G401 (cell line): ENCODE data around the gene TMEM121. TPM values are rescaled to one million over a fixed set of nuclear protein-coding genes. Genes with fewer than 3 reads are reported as not detected.
"Not testable (repeated sequence)": the region's sequence is repeated elsewhere in the genome, so short reads cannot be mapped to it uniquely, and the experiment has no call there.

Source experiments
- DNase-seq: peaks from one replicate; pipeline ENCODE4 v3.0.0-alpha.2; 2015; ENCODE audit warnings: low spot score
- in situ Hi-C: cut with HindIII; loops from 2 replicates; pipeline ENCODE4 v1.10.0; 2016; ENCODE audit warnings: low sequenced_read_pairs, mixed read lengths
- total RNA-seq: library from RNA; depleted of rRNA; stranded (reverse); fragments of >200 nt; shearing (Covaris generic); gene quantifications from 2 replicates; pipeline ENCODE4 v1.2.3, GENCODE V29; 2014

The TMEM121 gene
- total RNA-seq, 1 experiment from 2014 or later = 23.8 TPM

GRCh38 chr14:105536051-105536450 is 9.7 kb downstream of the TMEM121 start:
- in situ Hi-C loops = no loop called here
- no peak for DNase-seq

DNA sequence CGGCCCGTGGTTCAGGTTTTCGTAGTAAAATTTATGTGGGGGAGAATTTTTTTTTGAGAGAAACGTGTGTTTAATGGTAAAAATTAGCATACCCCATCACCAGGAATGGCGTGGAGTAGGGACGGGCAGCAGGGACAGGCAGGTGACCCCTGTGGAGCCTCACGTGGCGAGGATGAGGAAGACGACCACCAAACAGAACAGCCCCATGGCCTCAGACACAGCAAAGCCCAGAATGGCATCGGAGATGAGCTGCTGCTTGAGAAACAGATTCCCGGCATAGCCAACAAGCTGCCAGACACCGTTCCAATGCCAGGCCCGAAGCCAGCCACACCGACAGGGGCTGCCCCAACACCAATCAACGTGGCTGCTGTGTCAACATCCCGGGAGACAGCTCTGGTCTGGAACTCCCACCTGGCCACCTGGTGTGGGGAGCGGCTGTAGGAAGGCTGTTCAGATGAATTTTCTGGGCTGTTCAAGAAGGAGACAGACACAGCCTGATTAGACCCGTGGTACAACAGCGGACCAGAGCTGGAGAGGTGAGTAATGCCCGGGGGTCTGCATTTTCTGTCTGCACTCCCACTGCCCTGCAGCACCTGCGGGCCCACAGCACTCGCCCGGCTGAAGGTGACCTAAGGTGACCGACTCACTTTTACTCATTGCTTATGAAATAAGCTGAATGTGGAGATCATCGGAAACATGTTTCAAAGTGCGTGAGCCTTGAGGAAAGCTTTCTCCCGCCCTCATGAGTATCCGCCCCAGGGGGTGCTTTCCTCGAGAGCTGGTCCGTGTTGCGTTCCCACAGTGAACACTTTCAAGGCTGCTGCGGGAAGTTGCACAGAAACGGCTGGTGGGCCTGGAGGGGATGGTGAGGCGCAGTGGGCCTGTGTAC is 10.6 kb downstream of the TMEM121 start:
- in situ Hi-C loops = no loop called here
- DNase-seq = no peak

DNA sequence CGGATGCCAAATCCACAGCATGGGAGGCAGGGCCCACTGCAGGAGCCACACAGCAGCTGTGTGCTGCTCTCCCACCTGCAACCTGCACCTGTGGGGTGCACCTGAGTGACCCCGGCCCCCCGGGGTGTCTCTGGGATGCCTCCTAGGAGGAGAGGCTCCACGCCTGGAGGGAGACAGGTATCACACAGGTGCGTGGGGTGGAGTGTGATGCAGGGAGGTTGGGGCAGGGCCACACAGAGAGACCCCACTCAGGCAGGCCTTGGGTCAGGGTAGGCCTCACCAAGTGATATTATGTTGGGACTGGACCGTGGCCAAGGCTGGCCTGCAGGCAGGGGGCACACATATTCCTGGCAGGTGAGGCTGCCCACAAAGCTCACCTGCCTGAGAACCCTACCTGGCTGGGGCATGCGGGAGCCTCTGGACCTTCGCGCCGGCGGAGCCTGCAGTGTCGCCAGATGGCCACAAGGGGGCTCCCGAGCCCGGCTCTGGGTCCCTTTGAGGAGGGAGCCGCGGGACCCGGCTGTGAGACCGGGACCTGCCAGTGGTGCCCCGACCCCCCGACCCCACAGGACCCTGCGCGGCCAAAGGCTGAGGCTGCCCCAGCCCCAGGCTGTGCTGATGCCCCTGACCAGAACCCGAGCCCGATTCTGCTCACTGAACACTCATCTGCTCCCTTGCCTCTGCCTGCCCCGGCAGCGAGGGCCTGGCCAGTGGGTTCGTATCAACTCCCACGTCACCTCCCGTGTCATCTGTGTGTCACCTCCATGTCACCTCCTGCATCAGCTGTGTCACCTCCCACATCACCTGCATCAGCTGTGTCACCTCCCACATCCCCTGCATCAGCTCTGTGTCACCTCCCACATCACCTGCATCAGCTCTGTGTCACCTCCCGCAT is 11.4 kb downstream of the TMEM121 start:
- in situ Hi-C loops = no loop called here
- DNase-seq = peak; percentile 22

GRCh38 chr14:105538481-105539049 is 12.2 kb downstream of the TMEM121 start:
- in situ Hi-C loops = no loop called here
- DNase-seq = no peak

DNA sequence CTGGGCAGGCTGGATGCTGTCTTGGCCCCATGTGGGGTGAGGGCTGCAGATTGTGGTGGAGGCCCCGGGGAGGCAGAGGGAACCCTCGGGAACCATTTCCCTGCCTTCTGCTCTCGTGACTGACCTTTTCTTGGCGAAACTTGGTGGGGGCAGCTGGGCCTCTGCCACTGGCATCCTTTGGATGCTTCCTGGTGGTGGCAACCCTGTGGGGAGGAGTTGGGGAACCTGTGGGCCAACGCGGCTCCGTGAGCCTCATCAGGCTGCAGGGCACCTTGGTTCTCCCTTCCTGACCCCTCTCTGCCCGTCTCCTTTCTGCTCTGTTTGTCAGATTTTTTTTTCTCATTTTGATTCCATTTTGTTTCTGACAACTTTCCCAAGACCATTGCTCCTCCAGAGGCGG is 14.4 kb downstream of the TMEM121 start:
- DNase-seq = no peak
- in situ Hi-C loops = no loop called here

DNA sequence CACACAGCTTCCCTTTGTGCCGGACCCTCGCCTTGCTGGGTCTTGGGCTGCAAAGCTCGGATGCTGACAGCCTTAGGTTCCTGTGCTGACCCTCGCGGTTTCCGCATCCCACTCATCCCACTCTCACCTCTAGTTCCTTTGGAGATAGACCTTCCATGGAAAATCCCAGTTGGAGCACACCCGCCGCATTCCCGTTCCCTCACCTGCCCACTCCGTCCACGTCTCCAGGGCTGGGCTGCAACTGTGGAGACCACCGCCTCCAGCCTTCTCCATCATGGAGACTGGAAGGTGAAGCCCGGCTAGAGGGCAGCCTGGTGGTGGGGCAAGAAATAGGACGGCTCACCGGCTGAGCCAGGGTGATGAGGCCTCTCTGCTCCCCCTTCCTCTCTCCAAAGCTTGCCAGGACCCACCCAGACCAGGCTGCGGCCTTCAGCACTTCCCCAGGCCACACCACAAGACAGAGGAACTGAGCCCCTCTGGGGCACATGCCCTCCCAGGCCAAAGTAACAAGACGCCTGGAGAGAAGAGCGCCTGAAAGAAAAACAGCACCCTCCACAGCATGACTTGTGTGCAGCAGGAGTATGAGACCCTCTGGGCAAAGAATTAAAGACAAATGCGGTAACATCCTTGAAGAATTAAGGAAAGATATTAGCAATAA is 15.0 kb downstream of the TMEM121 start:
- in situ Hi-C loops = no loop called here
- DNase-seq = no peak

DNA sequence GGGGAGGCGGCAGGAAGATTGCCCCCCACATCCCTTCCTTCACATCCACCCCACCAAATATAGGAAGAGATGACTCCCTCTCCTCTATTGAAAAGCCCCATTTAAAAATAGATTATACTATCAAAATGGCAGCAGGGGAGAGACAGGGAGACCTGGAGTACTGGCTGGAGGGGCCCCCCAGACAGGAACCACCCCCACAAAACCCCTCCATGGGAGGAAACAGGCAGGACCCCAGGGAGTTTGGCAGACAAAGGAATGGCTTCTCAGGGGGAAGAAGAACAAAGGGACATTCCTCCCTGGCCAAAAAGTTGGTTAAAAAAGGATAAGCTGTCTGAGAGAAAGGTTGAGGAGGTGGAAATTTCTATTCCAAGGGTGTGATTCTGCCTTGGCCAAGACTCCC is 19.3 kb downstream of the TMEM121 start:
- in situ Hi-C loops, DNase-seq: not testable (repeated sequence)

DNA sequence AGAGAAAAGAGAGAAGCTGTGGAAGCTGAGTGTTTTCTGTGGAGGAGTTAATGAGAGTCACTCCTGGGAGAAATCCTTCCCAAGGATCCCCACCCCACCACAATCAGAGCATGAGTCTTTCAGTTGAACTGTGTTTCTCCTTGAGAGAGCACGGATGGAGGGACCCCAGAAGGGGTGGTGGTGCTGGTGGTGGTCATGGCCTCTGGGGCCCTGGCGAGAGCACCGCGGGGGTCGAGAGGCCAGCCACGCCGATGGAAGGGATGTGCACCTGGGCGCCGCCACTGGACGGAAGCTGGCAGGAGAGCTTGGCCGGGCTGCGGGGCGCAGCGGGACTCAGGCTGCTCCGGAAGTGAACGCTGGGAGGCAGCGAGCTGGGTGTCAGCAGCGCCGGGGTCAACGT is 20.0 kb downstream of the TMEM121 start:
- DNase-seq, in situ Hi-C loops: not testable (repeated sequence)

DNA sequence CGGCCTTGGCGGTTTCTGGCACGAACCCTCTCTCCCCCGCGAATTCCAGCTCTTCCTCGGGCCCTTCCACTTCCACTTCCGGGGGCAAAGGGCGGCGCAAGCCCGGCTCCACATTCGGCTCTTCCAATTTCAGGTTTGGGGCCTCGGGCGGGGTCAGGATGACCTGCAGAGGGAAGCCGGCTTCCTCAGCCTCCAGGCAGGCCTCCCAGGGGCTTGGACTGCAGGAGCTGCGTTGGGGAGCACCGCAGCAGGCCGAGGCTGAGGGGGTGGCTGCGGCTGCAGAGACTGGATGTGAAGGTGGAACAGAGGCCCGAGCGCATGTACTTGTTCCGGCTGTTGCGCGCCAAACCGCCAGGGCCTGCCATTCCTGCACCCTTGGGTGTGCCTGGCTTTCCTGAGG is 20.7 kb downstream of the TMEM121 start:
- in situ Hi-C loops, DNase-seq: not testable (repeated sequence)

GRCh38 chr14:105547741-105548169 is 21.4 kb downstream of the TMEM121 start:
- in situ Hi-C loops = no loop called here
- DNase-seq = no peak

DNA sequence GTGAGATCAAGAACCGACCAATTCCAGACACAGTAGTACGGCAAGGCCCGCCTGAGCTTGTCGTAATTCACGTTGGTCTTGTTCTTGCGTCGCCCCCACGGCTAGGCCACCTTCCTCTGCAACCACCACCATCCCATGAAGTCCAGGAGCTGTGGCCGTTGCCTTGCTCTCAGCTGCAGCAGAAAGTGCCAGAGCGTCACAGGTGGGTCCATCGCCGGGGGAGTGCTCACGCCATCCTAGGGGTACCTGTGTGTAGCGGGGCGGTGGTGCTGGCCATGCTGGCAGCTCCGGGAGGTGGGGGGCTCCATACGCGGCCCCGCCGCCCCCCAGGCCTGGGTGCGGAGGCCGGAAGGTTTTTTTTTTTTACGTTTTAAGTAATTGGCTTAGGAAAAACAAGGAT is 23.1 kb downstream of the TMEM121 start:
- no peak for DNase-seq
- in situ Hi-C loops = no loop called here

GRCh38 chr14:105554022-105554421 is 27.6 kb downstream of the TMEM121 start:
- in situ Hi-C loops = no loop called here
- no peak for DNase-seq

GRCh38 chr14:105554523-105554922 is 28.1 kb downstream of the TMEM121 start:
- in situ Hi-C loops = no loop called here
- DNase-seq = no peak

- in situ Hi-C loops, DNase-seq: not testable (repeated sequence)
These were observed 31.3 kb downstream of the TMEM121 start for GRCh38 chr14:105557671-105558070.

DNA sequence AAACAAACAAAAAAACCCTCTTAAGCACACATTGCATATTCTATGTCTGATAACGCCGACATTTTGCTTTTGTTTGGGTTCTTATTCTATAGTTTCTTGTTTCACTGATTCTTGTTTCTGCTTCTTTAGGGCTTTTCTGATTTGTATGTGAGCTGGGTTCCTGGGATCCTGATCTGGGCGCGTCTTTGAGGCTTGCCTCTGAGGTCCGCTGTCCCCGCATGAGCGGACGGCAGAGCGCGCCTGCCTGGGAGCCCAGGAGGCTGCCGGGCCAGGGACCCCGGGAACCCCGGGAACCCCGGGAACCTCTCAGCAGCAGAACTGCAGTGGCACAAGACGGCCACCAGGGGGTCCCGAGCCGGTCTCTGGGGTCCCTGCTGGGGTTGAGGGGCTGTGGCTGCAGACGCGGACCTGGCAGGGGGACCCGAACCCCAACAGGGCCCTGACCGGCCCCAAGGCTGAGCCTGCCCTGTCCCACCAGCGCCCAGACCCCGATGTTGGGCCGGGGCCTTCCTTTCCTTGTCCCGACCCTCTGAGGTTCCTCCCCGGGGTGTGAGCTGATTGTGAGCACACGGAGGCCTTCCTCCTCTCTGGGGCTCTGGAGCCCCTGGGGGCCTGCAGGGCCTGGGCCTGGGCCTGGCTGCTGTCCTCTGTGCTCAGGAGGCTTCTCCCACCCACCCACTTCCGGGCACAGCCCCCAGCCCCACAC is 32.2 kb downstream of the TMEM121 start:
- DNase-seq, in situ Hi-C loops: not testable (repeated sequence)

DNA sequence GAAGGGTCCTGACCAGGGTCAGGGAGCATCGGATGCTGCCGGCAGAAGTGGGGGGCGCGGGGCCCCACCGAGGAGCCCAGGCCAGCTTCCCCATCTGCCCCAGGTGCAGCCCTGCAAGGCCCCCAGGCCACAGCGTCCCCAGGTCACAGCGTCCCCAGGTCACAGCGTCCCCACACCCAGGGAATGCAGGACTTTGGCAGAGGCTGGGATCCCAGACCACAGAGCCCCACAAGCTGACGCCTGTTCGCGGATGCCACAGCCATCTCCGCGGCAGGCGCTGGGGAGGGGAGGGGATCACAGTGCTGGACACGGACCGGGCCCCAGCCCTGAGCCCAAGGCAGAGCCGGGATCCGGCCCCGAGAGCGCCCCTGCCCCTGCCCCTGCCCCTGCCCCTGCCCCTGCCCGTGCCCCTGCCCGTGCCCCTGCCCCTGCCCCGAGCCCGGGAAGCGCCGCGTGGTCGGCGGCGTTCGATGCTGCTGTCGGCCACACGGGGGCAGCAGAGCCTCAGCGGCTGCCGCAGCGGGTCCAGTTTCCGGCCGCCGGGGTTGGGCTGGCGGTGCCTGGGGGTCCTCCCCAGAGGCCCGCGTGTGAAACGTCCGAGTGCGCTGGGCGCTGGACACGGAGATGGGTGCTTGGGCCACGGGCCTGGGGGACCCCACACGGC is 33.1 kb downstream of the TMEM121 start:
- DNase-seq, in situ Hi-C loops: not testable (repeated sequence)

GRCh38 chr14:105560048-105560669 is 33.8 kb downstream of the TMEM121 start:
- in situ Hi-C loops, DNase-seq: not testable (repeated sequence)

DNA sequence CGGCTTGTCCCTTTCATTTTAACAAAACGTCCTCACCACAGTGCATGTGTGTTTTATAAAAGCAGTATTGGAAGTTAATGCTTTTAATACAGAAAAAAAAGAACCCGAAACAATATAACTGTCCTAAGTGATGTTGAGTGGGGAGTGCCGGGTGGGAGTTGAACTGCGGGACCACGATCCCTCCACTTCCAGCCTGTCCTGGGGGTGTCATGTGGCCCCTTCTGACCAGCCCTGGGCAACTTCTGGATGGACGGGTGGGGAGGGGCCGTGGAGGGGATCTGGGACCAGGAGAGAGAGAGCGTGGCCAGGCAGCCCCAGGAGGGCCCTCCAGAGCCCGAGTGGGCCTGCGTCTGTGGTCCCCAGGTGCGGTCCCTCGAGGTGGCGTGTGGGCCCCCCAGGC is 35.0 kb downstream of the TMEM121 start:
- DNase-seq, in situ Hi-C loops: not testable (repeated sequence)
